AG08395 (cell line): ENCODE results near the gene FIGNL2.
"Not testable (repeated sequence)": the region's sequence is repeated elsewhere in the genome, so short reads cannot be mapped to it uniquely, and the experiment has no call there.

Experiments
- DNase-seq: peaks from one replicate; pipeline ENCODE4 v3.0.0; 2012; ENCODE audit warnings: mixed read lengths, low spot score

The FIGNL2 gene, protein sequence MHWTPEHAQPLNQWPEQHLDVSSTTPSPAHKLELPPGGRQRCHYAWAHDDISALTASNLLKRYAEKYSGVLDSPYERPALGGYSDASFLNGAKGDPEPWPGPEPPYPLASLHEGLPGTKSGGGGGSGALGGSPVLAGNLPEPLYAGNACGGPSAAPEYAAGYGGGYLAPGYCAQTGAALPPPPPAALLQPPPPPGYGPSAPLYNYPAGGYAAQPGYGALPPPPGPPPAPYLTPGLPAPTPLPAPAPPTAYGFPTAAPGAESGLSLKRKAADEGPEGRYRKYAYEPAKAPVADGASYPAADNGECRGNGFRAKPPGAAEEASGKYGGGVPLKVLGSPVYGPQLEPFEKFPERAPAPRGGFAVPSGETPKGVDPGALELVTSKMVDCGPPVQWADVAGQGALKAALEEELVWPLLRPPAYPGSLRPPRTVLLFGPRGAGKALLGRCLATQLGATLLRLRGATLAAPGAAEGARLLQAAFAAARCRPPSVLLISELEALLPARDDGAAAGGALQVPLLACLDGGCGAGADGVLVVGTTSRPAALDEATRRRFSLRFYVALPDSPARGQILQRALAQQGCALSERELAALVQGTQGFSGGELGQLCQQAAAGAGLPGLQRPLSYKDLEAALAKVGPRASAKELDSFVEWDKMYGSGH

GRCh38 chr12:51848326-51848727 lies at the start of gene FIGNL2:
Gene FIGNL2, minus strand, starts transcription at chr12:51848718. Its CDS starts 26,305 bp downstream, at chr12:51822413.
- no peak for DNase-seq

DNA sequence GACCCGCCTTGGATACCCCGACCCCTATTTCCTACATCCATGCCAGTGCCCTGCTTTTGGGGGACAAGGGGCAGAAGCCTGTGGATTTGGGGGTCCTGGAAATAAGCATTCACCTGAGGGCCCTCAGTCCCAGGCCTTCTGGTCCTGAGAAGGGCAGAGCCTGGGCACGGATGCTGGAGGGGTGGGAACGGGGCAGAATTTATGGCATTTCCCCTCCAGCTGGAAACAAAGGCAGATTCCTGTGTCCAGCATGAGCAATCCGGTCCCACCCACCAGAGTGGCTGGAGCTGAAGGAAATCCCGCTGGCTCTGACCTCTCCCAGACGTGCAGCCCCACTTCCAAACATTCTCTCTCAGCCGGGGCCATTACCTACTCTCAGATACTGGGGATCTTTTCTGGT lies 48.7 kb upstream of the FIGNL2 start:
- DNase-seq: no peak

DNA sequence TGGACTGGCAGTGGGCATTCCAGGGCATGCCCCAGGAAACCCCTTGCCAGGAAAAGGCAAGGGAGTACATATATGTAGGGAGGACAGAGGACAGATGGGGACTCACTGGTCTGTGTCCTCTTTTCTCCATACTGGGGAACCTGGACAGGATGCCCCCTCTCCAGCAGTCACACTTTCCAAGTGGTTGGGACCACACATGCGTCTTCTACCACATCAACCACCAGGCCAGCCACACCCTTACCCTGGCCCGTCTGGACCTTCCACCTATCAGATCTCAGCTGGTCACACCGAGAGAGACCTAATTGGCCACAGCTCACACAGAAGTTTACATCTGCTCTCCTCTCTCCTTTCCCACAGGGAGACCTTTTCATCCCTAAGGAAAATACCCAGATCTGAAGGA lies 47.7 kb upstream of the FIGNL2 start:
- DNase-seq: no peak

DNA sequence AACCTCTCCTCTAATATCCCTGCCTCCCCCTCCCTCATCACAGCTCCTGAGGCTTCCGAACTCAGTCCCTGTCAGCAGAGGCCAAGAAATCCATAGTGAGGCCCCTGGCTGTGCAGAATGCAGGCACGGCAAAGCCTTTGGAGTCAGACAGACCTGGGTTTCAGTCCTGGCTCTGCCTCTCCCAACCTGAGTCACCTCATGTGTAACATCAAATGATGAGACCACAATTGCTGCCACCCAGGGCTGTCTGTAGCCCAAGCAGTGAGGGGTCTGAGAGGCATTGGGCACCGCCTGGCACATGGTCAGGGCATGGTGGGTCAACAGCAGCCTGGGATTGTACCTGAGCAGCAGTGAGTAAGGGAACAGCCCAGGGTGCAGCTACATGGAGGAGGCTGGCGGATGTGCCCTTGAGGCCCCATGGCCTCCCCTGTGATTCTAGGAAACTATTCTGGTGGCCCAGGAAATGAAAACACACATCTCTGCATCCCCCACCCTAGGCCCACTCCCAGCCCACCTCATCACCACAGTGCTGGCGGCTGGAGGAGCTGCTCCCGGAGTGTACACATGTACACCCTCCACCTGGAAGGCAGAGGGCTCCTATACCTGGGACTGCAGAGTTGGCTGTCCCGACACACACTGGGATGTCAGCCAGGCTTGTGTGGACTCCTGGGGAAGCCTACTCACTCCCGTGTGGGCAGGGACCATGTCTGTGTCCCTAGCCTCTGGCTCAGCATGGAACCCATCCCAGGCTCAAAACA lies 47.0 kb upstream of the FIGNL2 start:
- no peak for DNase-seq

GRCh38 chr12:51893786-51894185 lies 45.3 kb upstream of the FIGNL2 start:
- DNase-seq: no peak

DNA sequence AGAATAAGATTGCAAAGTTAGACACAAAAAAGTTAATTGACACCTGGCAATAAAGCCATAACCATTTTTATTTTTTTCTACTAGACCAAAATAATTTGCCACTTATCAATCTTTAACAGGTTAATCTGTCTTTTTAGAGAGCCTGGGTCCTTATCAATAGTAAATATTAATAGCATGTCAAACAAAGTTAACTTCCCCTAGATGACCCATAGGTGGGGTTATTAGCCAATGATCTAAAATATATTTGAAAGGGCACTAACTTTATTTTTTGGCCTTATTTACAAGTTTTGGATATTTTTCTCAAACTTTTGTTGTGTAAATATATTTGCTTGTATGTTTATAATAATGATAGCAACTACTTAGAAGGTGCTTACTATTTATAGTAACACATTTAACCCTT lies 43.3 kb upstream of the FIGNL2 start:
- DNase-seq: no peak

GRCh38 chr12:51890511-51891171 lies 42.1 kb upstream of the FIGNL2 start:
- DNase-seq: no peak

DNA sequence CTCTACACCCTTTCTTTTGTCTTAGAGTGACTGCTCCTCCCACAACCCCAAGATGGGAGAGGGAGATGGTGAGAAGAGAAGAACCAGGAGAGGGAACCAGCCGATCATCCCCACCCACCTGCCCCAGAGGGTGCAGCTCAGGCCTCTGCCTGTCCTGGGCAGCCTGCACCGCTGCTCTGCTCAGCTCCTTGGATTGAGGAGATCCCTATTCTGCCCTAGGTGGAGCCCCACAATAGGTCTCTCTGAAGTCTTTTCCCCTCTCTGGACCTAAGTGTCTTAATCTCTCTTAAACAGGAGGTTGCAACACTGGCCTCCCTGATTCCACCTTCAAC lies 41.6 kb upstream of the FIGNL2 start:
- no peak for DNase-seq

GRCh38 chr12:51889216-51890132 lies 41.0 kb upstream of the FIGNL2 start:
- DNase-seq: no peak

GRCh38 chr12:51888316-51889215 lies 40.0 kb upstream of the FIGNL2 start:
- DNase-seq: no peak

DNA sequence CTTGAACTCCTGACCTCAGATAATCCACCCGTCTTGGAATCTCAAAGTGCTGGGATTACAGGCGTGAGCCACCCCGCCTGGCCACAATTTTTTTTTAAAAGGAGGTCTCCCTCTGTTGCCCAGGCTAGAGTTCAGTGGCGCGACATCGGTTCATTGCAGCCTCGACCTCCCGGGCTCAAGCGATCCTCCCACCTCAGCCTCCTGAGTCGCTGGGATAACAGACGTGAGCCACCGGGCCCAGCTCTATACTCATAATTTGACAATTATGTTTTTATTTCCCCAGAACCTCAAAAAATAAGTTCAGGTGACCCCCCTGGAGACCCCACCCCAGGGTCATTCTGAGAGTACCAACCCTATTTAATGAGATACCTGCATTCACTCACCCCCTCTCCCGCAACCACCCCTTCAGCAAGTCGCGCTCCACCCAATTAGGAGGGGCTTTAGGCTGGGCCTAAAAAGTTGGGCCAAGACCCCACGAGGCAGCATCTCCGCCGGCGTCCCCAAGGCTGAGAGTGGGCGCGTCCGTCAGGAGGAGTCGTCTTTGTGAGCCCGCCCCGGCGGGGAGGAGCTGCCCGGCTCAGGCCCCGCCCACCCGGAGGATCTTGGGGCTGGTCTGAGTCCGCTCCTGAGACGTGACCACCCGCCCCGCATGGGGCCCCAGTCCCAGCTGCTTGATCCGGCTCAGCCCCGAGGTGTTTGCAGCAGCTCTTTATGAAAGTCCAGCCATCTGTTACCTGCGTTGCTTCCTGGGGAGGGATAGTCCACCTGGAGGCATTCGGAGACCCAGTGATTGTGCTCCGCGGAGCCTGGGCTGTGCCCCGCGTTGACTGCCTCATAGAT lies 39.2 kb upstream of the FIGNL2 start, which contains the start of gene ANKRD33:
ANKRD33 (plus strand) TSS at position 628 of the 840 bp plus-strand sequence; CDS start at position 712, 84 bp downstream.
- DNase-seq: no peak

GRCh38 chr12:51886021-51886710 lies 37.6 kb upstream of the FIGNL2 start:
- DNase-seq: peak; percentile 98

DNA sequence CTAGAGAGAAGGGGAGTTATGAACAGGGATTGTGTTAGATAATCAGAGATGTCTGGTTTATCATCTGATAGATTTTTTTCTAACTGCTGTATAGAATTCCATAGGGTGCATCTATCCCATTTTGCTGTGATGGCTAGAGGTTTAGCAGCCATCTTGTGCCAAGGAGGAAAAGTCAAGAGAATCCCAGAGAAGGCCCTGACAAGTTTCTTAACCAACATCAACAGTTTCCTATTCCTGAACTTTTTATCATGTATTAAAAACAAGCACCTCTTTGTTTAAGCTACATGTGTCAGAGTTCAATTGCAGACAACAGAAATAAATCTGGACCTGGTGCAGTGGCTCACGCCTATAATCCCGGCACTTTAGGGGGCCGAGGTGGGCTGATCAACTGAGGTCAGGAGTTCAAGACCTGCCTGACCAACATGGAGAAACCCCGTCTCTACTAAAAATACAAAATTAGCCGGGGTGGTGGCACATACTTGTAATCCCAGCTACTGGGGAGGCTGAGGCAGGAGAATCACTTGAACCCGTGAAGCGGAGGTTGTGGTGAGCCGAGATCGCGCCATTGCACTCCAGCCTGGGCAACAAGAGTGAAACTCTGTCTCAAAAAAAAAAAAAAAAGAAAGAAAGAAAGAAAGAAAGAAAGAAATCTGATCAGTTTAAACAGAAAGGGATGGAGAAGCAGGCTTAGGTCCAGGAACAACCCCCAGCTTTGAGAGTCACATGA lies 36.9 kb upstream of the FIGNL2 start:
- DNase-seq: not testable (repeated sequence)

DNA sequence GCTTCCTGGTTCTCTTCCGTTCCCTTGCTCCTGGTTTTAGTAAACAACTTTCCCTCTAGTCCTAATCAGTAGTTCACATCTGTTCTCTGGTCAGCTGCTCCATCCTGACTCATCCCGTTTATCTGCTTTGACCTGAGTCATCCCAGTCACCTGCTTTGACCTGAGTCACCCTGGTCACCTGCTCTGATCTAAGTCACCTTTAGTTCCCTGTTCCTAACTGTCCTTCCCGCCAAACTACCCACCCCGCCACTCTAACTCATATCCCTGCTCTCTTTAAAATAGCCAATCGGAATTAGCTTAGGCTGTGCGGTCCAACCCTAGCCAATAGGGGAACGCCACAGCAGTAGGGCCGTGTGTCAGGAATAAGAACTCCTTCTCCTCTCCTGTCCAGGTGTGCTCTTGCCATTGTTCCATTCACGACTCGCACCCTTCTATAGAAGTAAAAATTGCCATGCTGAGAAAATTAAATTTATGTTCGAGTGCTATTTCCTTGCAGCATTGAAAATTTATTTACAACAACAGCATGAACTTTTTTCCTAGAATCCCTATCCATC lies 36.2 kb upstream of the FIGNL2 start:
- DNase-seq: no peak

DNA sequence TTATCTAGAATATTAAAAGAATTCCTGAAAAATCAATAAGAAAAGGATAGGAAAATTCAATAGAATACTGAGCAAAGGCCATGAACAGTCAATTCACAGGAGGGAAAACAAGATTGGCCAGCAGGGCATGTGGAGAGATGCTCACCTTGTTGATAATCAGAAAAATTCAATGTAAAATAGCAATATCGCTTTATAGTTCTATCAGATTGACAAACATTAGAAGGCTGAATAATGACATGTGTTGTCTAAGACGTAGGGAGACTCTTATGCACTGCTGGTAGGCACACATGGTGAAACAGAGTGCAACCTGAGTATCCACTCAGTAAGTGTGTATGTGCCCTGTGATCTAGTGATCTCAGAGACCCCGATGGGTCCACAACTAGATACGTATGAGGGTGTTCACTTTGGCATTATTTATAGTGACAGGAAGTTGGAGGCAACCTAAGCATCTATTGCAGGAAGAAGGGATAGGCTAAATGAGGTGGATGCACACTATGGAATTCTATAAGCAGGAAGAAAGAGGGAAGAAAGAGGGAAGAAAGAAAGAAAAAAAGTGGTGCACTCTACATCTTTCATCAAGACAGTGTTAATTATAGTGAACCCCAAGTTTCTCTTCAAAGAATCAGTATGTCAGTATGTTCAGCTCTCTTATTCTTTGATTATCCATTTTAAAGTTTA lies 35.6 kb upstream of the FIGNL2 start:
- DNase-seq: peak; percentile 1

DNA sequence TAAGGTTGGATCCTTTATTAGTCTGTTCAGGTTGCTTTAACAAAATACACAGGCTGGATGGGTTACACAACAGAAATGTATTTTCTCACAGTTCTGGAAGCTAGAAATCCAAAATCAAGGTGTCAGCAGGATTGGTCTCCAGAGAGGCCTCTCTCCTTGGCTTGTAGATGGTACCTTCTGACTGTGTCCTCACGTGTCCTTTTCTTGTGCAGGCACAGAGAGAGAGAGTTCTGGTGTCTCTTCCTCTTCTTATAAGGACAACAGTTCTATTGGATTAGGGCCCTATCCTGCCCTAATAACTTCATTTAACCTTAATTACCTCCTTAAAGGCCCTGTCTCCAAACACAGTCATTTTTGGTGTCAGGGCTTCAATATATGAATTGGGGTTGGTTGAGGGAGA lies 34.8 kb upstream of the FIGNL2 start:
- DNase-seq: no peak

- DNase-seq: no peak
Observed at GRCh38 chr12:51879102-51879501, 30.6 kb upstream of the FIGNL2 start.
